GM12878 (cell line): ENCODE results near the gene ZNF93. TPM values are rescaled to one million over a fixed set of nuclear protein-coding genes. Genes with fewer than 3 reads are reported as not detected.

ENCODE experiments used
- ATAC-seq: fragments of 200-7000 bp; cut with Tn5 transposase; 3 replicates; pipeline ENCODE4 v1.9.1; 2020; ENCODE audit warnings: mild to moderate bottlenecking, moderate library complexity
- BruUV-seq: library from RNA; stranded (reverse); fragments of 400-500 nt; replicated peaks from 2 replicates; lab custom pipeline; 2021; lab: Mats Ljungman, UMichigan
- CTCF ChIA-PET: fragments of 300-600 bp; sonication (Branson Sonifier 250); formaldehyde crosslinking; extraction: SDS; loops from one replicate; lab custom pipeline; 2021; ENCODE audit warnings: inconsistent platforms; lab: Yijun Ruan, JAX
- POLR2A ChIA-PET: fragments of 350-600 bp; formaldehyde crosslinking; extraction: SDS; loops from one replicate; lab custom pipeline; 2021; ENCODE audit warnings: inconsistent platforms; lab: Charles Lee
- RAD21 ChIA-PET: fragments of 300-600 bp; sonication (Branson Sonifier 250); formaldehyde crosslinking; loops from one replicate; lab custom pipeline; 2023; ENCODE audit warnings: antibody characterized with exemption; ENCODE audit not compliant: unreplicated experiment; lab: Charles Lee
- SMC1A ChIA-PET: fragments of 300-600 bp; sonication (Branson Sonifier 250); formaldehyde crosslinking; loops from one replicate; lab custom pipeline; 2023; ENCODE audit not compliant: unreplicated experiment, uncharacterized antibody; lab: Charles Lee
- DNase-seq: peaks from one replicate; pipeline ENCODE4 v3.0.0-alpha.2; 2011; ENCODE audit warnings: low read depth, low spot score
- FAIRE-seq: peaks from 3 replicates; lab custom pipeline; 2011; peaks lifted over from hg19 to GRCh38; lab: Jason Lieb, UNC
- H2AFZ ChIP-seq: 2 replicates; pipeline ENCODE4 v1.6.0; 2011; ENCODE audit warnings: low read depth, low read length, control low read depth; ENCODE audit not compliant: control insufficient read depth
- H3K27ac ChIP-seq: 2 replicates; pipeline ENCODE4 v1.5.1; 2011; ENCODE audit warnings: control low read depth; ENCODE audit not compliant: control insufficient read depth, insufficient read depth
- H3K27me3 ChIP-seq, 2 experiments: replicated peaks in 1 of 2; 2 replicates each; pipeline versions ENCODE4 v1.6.0 to v1.6.1; 2011; ENCODE audit warnings: low read length in 1 of 2; ENCODE audit not compliant: control insufficient read depth in 2 of 2, insufficient read depth in 2 of 2
- H3K36me3 ChIP-seq, 2 experiments: 2 replicates each; pipeline ENCODE4 v1.5.1; 2011; ENCODE audit warnings: low read length in 1 of 2; ENCODE audit not compliant: control insufficient read depth in 2 of 2, insufficient read depth in 2 of 2
- H3K4me1 ChIP-seq: 2 replicates; pipeline ENCODE4 v1.6.1; 2011; ENCODE audit warnings: mild to moderate bottlenecking, low read length, moderate library complexity, mixed read lengths; ENCODE audit not compliant: control insufficient read depth, insufficient read depth
- H3K4me2 ChIP-seq: 2 replicates; pipeline ENCODE4 v1.6.0; 2011; ENCODE audit warnings: control low read depth; ENCODE audit not compliant: control insufficient read depth, insufficient read depth
- H3K4me3 ChIP-seq: fragments of 200-600 bp; sonication (generic); 2 replicates; pipeline ENCODE4 v1.5.1; 2016
- H3K79me2 ChIP-seq: 2 replicates; pipeline ENCODE4 v1.6.0; 2011; ENCODE audit warnings: low read length; ENCODE audit not compliant: control insufficient read depth, insufficient read depth
- H3K9ac ChIP-seq: 2 replicates; pipeline ENCODE4 v1.8.0; 2011; ENCODE audit warnings: low read length, control low read depth, mixed read lengths; ENCODE audit not compliant: control insufficient read depth, insufficient read depth
- H3K9me3 ChIP-seq: replicated peaks from 3 replicates; pipeline ENCODE4 v1.5.1; 2011; ENCODE audit warnings: mild to moderate bottlenecking, low read length; ENCODE audit not compliant: control insufficient read depth, insufficient read depth
- H4K20me1 ChIP-seq: 2 replicates; pipeline ENCODE4 v1.6.0; 2011; ENCODE audit not compliant: control insufficient read depth, insufficient read depth
- BCL11A ChIP-seq: IDR thresholded peaks from 2 replicates; pipeline ENCODE4 v1.6.1; 2011; ENCODE audit warnings: low read depth, low read length
- BHLHE40 ChIP-seq, 2 experiments: fragments of 450-650 bp in 1 of 2; IDR thresholded peaks; 2 replicates each; pipeline ENCODE4 v1.6.1; 2011 to 2017; ENCODE audit warnings: low read depth in 2 of 2, borderline replicate concordance in 1 of 2, improper control_type of control experiment in 1 of 2, low read length in 1 of 2, mild to moderate bottlenecking in 1 of 2
- CBX5 ChIP-seq: sonication (generic); IDR thresholded peaks from 2 replicates; pipeline ENCODE4 v1.6.1; 2016; ENCODE audit warnings: low read depth, moderate library complexity, mild to moderate bottlenecking, inconsistent platforms
- CEBPB ChIP-seq, 2 experiments: fragments of 150-350 bp in 1 of 2; IDR thresholded peaks; 2 replicates each; pipeline ENCODE4 v1.6.1; 2012 to 2014; ENCODE audit warnings: low read depth in 2 of 2, low read length in 2 of 2, borderline replicate concordance in 1 of 2, inconsistent platforms in 1 of 2
- CHD1 ChIP-seq: IDR thresholded peaks from 2 replicates; pipeline ENCODE4 v1.6.1; 2012; ENCODE audit warnings: low read depth, low read length, improper control_type of control experiment
- CREM ChIP-seq: IDR thresholded peaks from 2 replicates; pipeline ENCODE4 v1.6.1; 2014; ENCODE audit warnings: antibody characterized with exemption, low read depth
- GATAD2B ChIP-seq: fragments of 450-650 bp; conservative IDR thresholded peaks from 2 replicates; pipeline ENCODE4 v1.6.1; 2017; ENCODE audit warnings: low read depth, mild to moderate bottlenecking, moderate library complexity
- KLF5 ChIP-seq: fragments of 450-650 bp; IDR thresholded peaks from 2 replicates; pipeline ENCODE4 v1.6.1; 2014; ENCODE audit warnings: mild to moderate bottlenecking; ENCODE audit not compliant: partially characterized antibody
- MYB ChIP-seq: fragments of 150-350 bp; IDR thresholded peaks from 2 replicates; pipeline ENCODE4 v1.6.1; 2014; ENCODE audit warnings: mild to moderate bottlenecking, low read depth, low read length, borderline replicate concordance
- SUZ12 ChIP-seq: fragments of 200-600 bp; sonication (generic); IDR thresholded peaks from one replicate; pipeline ENCODE4 v1.6.1; 2018; ENCODE audit warnings: antibody characterized with exemption, mild to moderate bottlenecking; ENCODE audit not compliant: unreplicated experiment
- TAF1 ChIP-seq: IDR thresholded peaks from 2 replicates; pipeline ENCODE4 v1.6.1; 2011; ENCODE audit warnings: mild to moderate bottlenecking, low read depth, low read length, borderline replicate concordance
- USF1 ChIP-seq: IDR thresholded peaks from 2 replicates; pipeline ENCODE4 v1.6.1; 2011; ENCODE audit warnings: borderline replicate concordance, low read depth, mild to moderate bottlenecking, moderate library complexity, mixed read lengths, low read length; ENCODE audit not compliant: insufficient read depth; ENCODE audit errors: extremely low read length
- WGBS: methylation state at CpG from one replicate; pipeline ENCODE4 v1.1.6; 2016; ENCODE audit warnings: low lambda C conversion rate; ENCODE audit not compliant: insufficient replicate concordance, insufficient coverage; ENCODE audit errors: missing lambda C conversion rate; 5-methylcytosine and 5-hydroxymethylcytosine counted together
- in situ Hi-C: fragments of 300-500 bp; cut with MboI; formaldehyde crosslinking; loops from 9 replicates; pipeline ENCODE4 v1.14.3; 2018; ENCODE audit warnings: mixed read lengths
- intact Hi-C: fragments of 100-400 bp; cut with micrococcal nuclease; formaldehyde crosslinking; loops from one replicate; pipeline ENCODE4 v1.14.2; 2022; ENCODE audit not compliant: unreplicated experiment
- polyA plus RNA-seq, 11 experiments: library from polyadenylated mRNA; depleted of rRNA in 4 of 11; unstranded in 6 of 11; stranded (reverse) in 5 of 11; fragments of >200 nt; fragmentation: Nextera tagmentation in 4 of 11; fragmentation: Illumina TruSeq in 1 of 11; extraction: Ambion mirVana in 4 of 11; extraction: Trizol in 1 of 11; gene quantifications; 1 replicate in 1 of 11; 2 replicates in 10 of 11; pipeline versions ENCODE4 v1.2.1 to v1.2.3, GENCODE V29; 2011 to 2016; ENCODE audit warnings: inconsistent platforms in 2 of 11, missing spikeins in 2 of 11, low read depth in 1 of 11
- total RNA-seq, 4 experiments: library from RNA; depleted of rRNA in 3 of 4; stranded (reverse); fragments of >200 nt in 3 of 4; fragmentation: Illumina TruSeq in 1 of 4; extraction: Trizol in 1 of 4; gene quantifications; 2 replicates each; pipeline versions ENCODE4 v1.2.1 to v1.2.3, GENCODE V29; 2013 to 2021
- TF ChIP-seq, protein P1 (sequence below): fragments of 450-650 bp; formaldehyde crosslinking; IDR thresholded peaks from 2 replicates; pipeline ENCODE4 v1.5.0; 2022; ENCODE audit warnings: mild to moderate bottlenecking, missing genetic modification characterization

ZNF93 gene
- total and polyA plus RNA-seq, 10 of the 15 experiments (the other 5 are each of a cell fraction or from before 2014, with no cell fraction given) = 0.70 to 7.9 (median 1.9) TPM

DNA sequence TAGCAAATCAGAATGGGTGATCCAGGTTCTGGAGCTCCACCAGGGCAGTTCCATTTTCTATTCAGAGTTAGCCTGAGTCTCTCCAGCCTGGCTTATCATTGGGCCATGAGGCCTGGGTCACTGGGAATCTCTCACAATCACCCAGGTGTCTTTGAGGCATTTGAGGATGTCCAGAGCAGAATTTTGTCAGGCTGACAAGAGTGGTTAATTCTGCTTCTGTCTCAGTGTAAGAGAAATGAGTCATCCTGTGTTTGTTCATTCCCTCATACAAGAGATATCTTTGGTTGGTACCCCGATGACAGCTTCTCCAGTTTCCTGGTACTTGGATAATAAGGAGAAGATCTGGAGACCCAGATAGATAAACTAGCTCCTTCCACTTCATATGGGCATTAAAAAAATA lies 10.4 kb downstream of the ZNF93 start:
- TF ChIP-seq CREM = no peak
- H3K36me3 ChIP-seq = no peaks in the 10 kb centered on the region
- H3K9me3 ChIP-seq = peaks cover 4% of the 10 kb centered on the region; the same call in 2 of the 3 replicates
- ChIA-PET POLR2A (interaction anchor here (1.1 kb wide), 1 partner anchor 135 kb away, joined by 3 read pairs; no protein-coding TSS in a partner anchor), CTCF (interaction anchor here (1.0 kb wide), 1 partner anchor 10 kb away, joined by 3 read pairs; no protein-coding TSS in a partner anchor), SMC1A (interaction anchor here (1.0 to 1.7 kb wide), 3 partner anchors 10 to 89 kb away, joined by 3 to 10 read pairs (median 3); partner anchors contain the start of genes ZNF506 and ZNF93), RAD21 (interaction anchor here (0.9 to 1.0 kb wide), 2 partner anchors 10 to 46 kb away, joined by 4 read pairs; partner anchors contain the start of genes ZNF253 and ZNF93)
- no peaks in the 10 kb centered on the region for H3K27me3 ChIP-seq
- 100% methylated on average over 1 of the region's 1 CpG for WGBS
- in situ Hi-C loops (no loop called here), intact Hi-C loops (no loop called here)
- H3K4me1 ChIP-seq = no peaks in the 10 kb centered on the region
- H2AFZ ChIP-seq = no peak overlapping the region
- no peak for FAIRE-seq
- ATAC-seq = no peak
- H3K4me2 ChIP-seq = no peak overlapping the region
- no peak overlapping the region for H3K9ac ChIP-seq
- no peak overlapping the region for H3K27ac ChIP-seq
- H3K4me3 ChIP-seq = no peak overlapping the region
- H3K79me2 ChIP-seq = no peaks in the 10 kb centered on the region; the same call in 1 of the 2 replicates
- H4K20me1 ChIP-seq = no peaks in the 10 kb centered on the region
- BruUV-seq = no TSS peak
- DNase-seq = no peak

- H2AFZ ChIP-seq = no peak overlapping the region
- no peak overlapping the region for H3K4me2 ChIP-seq
- WGBS = 100% methylated on average over 3 of the region's 3 CpGs
- RAD21 ChIA-PET = no interaction called here
- POLR2A ChIA-PET = interaction anchor here (0.8 kb wide), 1 partner anchor 14 kb away, joined by 4 read pairs; the partner anchor contains the start of gene ZNF93
- FAIRE-seq (no peak), DNase-seq (no peak), ATAC-seq (no peak)
- H3K79me2 ChIP-seq = no peaks in the 10 kb centered on the region
- H4K20me1 ChIP-seq = no peaks in the 10 kb centered on the region
- peaks cover 2% of the 10 kb centered on the region; the same call in 2 of the 3 replicates for H3K9me3 ChIP-seq
- SMC1A ChIA-PET = interaction anchor here (1.3 kb wide), 1 partner anchor 14 kb away, joined by 3 read pairs; no protein-coding TSS in a partner anchor
- H3K36me3 ChIP-seq = no peaks in the 10 kb centered on the region
- H3K27me3 ChIP-seq = no peaks in the 10 kb centered on the region
- H3K27ac ChIP-seq = no peak overlapping the region
- no peak overlapping the region for H3K9ac ChIP-seq
- CTCF ChIA-PET = no interaction called here
- intact Hi-C loops (no loop called here), in situ Hi-C loops (no loop called here)
- no peaks in the 10 kb centered on the region for H3K4me1 ChIP-seq
- no peak overlapping the region for H3K4me3 ChIP-seq
- BruUV-seq = no TSS peak
- TF ChIP-seq GATAD2B (no peak), KLF5 (no peak), BHLHE40 (IDR thresholded peaks at IDR 0.05; ENCODE audit: borderline replicate concordance in 1 of 2, low read depth in 2 of 2, low read length in 1 of 2) (no peak), CBX5 (no peak), CHD1 (no peak), CEBPB (IDR thresholded peaks at IDR 0.05; ENCODE audit: borderline replicate concordance in 1 of 2, low read depth in 2 of 2, low read length in 2 of 2) (no peak), MYB (no peak), TAF1 (no peak), BCL11A (no peak), SUZ12 (no peak), USF1 (no peak)
- TF ChIP-seq, protein P1, sequence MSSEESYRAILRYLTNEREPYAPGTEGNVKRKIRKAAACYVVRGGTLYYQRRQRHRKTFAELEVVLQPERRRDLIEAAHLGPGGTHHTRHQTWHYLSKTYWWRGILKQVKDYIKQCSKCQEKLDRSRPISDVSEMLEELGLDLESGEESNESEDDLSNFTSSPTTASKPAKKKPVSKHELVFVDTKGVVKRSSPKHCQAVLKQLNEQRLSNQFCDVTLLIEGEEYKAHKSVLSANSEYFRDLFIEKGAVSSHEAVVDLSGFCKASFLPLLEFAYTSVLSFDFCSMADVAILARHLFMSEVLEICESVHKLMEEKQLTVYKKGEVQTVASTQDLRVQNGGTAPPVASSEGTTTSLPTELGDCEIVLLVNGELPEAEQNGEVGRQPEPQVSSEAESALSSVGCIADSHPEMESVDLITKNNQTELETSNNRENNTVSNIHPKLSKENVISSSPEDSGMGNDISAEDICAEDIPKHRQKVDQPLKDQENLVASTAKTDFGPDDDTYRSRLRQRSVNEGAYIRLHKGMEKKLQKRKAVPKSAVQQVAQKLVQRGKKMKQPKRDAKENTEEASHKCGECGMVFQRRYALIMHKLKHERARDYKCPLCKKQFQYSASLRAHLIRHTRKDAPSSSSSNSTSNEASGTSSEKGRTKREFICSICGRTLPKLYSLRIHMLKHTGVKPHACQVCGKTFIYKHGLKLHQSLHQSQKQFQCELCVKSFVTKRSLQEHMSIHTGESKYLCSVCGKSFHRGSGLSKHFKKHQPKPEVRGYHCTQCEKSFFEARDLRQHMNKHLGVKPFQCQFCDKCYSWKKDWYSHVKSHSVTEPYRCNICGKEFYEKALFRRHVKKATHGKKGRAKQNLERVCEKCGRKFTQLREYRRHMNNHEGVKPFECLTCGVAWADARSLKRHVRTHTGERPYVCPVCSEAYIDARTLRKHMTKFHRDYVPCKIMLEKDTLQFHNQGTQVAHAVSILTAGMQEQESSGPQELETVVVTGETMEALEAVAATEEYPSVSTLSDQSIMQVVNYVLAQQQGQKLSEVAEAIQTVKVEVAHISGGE = no peak
Measured at GRCh38 chr19:19914596-19914995, 13.8 kb downstream of the ZNF93 start.
